ENCODE measurements around the gene SCN11A. TPM values are rescaled to one million over a fixed set of nuclear protein-coding genes. Genes with fewer than 3 reads are reported as not detected.

Gene SCN11A
- total and polyA plus RNA-seq, 4 donors = 0.06 to 0.18 (median 0.11) TPM

- H3K36me3 ChIP-seq (ENCODE audit: control insufficient read depth in 4 of 4, insufficient read depth in 3 of 4, low read depth in 1 of 4, low read length in 3 of 4) = peaks cover 14 to 41% (median 30%) of the 10 kb centered on the region in 4 donors
- no peak overlapping the region for H3K4me3 ChIP-seq (ENCODE audit: low read depth in 1 of 3, low read length in 3 of 3)
- no peak for DNase-seq (ENCODE audit: low spot score)
- no peaks in the 10 kb centered on the region for H3K9me3 ChIP-seq (ENCODE audit: control insufficient read depth in 4 of 4, low read length in 3 of 4)
- WGBS = 81% methylated on average over 5 of the region's 5 CpGs
- no peak overlapping the region for H3K9ac ChIP-seq (ENCODE audit: low read depth in 1 of 2, low read length in 2 of 2)
- H3K4me1 ChIP-seq (ENCODE audit: control insufficient read depth in 4 of 4, insufficient read depth in 4 of 4, low read length in 3 of 4) = peaks cover 2 to 18% (median 10%) of the 10 kb centered on the region in 4 donors
- no peak overlapping the region for H3K27ac ChIP-seq (ENCODE audit: low read depth in 1 of 2, low read length in 2 of 2)
- TF ChIP-seq RAD21 (IDR thresholded peaks at IDR 0.05) (peak; percentile 76 to 83), RXRA (IDR thresholded peaks at IDR 0.05) (peak in 1 of 2 donors; percentile 59), HNF4A (conservative IDR thresholded peaks at IDR 0.05) (peak; percentile 37 to 60), JUND (IDR thresholded peaks at IDR 0.05) (no peak), YY1 (IDR thresholded peaks at IDR 0.05) (no peak), GABPA (IDR thresholded peaks at IDR 0.05 in 1 of 2, conservative IDR thresholded peaks at IDR 0.05 in 1 of 2) (no peak), FOXA2 (IDR thresholded peaks at IDR 0.05) (no peak), HNF4G (IDR thresholded peaks at IDR 0.05) (no peak), TAF1 (conservative IDR thresholded peaks at IDR 0.05) (no peak), FOXA1 (IDR thresholded peaks at IDR 0.05) (no peak), NR2F2 (IDR thresholded peaks at IDR 0.05) (peak; percentile 90)
- TF ChIP-seq, protein P1, sequence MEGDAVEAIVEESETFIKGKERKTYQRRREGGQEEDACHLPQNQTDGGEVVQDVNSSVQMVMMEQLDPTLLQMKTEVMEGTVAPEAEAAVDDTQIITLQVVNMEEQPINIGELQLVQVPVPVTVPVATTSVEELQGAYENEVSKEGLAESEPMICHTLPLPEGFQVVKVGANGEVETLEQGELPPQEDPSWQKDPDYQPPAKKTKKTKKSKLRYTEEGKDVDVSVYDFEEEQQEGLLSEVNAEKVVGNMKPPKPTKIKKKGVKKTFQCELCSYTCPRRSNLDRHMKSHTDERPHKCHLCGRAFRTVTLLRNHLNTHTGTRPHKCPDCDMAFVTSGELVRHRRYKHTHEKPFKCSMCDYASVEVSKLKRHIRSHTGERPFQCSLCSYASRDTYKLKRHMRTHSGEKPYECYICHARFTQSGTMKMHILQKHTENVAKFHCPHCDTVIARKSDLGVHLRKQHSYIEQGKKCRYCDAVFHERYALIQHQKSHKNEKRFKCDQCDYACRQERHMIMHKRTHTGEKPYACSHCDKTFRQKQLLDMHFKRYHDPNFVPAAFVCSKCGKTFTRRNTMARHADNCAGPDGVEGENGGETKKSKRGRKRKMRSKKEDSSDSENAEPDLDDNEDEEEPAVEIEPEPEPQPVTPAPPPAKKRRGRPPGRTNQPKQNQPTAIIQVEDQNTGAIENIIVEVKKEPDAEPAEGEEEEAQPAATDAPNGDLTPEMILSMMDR (IDR thresholded peaks at IDR 0.05; ENCODE audit: low read depth, low read length, missing input control) = peak; percentile 68
- TF ChIP-seq, protein P2, sequence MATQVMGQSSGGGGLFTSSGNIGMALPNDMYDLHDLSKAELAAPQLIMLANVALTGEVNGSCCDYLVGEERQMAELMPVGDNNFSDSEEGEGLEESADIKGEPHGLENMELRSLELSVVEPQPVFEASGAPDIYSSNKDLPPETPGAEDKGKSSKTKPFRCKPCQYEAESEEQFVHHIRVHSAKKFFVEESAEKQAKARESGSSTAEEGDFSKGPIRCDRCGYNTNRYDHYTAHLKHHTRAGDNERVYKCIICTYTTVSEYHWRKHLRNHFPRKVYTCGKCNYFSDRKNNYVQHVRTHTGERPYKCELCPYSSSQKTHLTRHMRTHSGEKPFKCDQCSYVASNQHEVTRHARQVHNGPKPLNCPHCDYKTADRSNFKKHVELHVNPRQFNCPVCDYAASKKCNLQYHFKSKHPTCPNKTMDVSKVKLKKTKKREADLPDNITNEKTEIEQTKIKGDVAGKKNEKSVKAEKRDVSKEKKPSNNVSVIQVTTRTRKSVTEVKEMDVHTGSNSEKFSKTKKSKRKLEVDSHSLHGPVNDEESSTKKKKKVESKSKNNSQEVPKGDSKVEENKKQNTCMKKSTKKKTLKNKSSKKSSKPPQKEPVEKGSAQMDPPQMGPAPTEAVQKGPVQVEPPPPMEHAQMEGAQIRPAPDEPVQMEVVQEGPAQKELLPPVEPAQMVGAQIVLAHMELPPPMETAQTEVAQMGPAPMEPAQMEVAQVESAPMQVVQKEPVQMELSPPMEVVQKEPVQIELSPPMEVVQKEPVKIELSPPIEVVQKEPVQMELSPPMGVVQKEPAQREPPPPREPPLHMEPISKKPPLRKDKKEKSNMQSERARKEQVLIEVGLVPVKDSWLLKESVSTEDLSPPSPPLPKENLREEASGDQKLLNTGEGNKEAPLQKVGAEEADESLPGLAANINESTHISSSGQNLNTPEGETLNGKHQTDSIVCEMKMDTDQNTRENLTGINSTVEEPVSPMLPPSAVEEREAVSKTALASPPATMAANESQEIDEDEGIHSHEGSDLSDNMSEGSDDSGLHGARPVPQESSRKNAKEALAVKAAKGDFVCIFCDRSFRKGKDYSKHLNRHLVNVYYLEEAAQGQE (IDR thresholded peaks at IDR 0.05) = no peak
- TF ChIP-seq, protein P3, sequence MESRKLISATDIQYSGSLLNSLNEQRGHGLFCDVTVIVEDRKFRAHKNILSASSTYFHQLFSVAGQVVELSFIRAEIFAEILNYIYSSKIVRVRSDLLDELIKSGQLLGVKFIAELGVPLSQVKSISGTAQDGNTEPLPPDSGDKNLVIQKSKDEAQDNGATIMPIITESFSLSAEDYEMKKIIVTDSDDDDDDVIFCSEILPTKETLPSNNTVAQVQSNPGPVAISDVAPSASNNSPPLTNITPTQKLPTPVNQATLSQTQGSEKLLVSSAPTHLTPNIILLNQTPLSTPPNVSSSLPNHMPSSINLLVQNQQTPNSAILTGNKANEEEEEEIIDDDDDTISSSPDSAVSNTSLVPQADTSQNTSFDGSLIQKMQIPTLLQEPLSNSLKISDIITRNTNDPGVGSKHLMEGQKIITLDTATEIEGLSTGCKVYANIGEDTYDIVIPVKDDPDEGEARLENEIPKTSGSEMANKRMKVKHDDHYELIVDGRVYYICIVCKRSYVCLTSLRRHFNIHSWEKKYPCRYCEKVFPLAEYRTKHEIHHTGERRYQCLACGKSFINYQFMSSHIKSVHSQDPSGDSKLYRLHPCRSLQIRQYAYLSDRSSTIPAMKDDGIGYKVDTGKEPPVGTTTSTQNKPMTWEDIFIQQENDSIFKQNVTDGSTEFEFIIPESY (IDR thresholded peaks at IDR 0.05) = no peak
- TF ChIP-seq, protein P4, sequence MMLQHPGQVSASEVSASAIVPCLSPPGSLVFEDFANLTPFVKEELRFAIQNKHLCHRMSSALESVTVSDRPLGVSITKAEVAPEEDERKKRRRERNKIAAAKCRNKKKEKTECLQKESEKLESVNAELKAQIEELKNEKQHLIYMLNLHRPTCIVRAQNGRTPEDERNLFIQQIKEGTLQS (IDR thresholded peaks at IDR 0.05) = no peak
- H3K27me3 ChIP-seq (ENCODE audit: control insufficient read depth in 4 of 4, insufficient read depth in 4 of 4, low read length in 3 of 4) = no peaks in the 10 kb centered on the region
Observed at GRCh38 chr3:39101022-39101689, 49.4 kb upstream of the SCN11A start.

DNA sequence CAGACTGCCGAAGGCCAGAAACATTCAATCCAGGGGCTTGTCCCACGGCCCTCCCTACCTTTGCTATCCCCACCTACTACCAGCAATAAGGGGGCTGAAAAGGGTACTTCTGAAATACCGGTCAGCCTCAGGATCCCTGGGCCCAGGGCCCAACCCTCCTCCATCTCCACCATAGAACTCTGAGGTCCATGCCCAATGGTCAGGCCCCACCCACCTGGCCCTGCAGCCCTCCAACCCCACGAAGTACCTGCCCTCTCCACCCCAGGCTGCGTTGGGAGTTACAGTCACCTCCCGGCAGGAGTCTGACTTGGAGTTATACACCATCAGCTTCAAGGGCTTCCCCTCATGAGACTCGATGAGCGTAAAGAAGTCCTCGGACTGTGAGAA, 48.7 kb upstream of the SCN11A start:
- Histone ChIP-seq H3K36me3 (ENCODE audit: control insufficient read depth in 4 of 4, insufficient read depth in 3 of 4, low read depth in 1 of 4, low read length in 3 of 4) (peaks cover 14 to 46% (median 32%) of the 10 kb centered on the region in 4 donors), H3K9ac (ENCODE audit: low read depth in 1 of 2, low read length in 2 of 2) (no peak overlapping the region), H3K9me3 (ENCODE audit: control insufficient read depth in 4 of 4, low read length in 3 of 4) (no peaks in the 10 kb centered on the region), H3K4me1 (ENCODE audit: control insufficient read depth in 4 of 4, insufficient read depth in 4 of 4, low read length in 3 of 4) (peaks cover 0 to 12% (median 3%) of the 10 kb centered on the region in 4 donors), H3K27ac (ENCODE audit: low read depth in 1 of 2, low read length in 2 of 2) (no peak overlapping the region), H3K27me3 (ENCODE audit: control insufficient read depth in 4 of 4, insufficient read depth in 4 of 4, low read length in 3 of 4) (no peaks in the 10 kb centered on the region), H3K4me3 (ENCODE audit: low read depth in 1 of 3, low read length in 3 of 3) (no peak overlapping the region)
- WGBS = 94% methylated on average over 9 of the region's 9 CpGs
- DNase-seq (ENCODE audit: low spot score) = no peak
- TF ChIP-seq FOXA1 (IDR thresholded peaks at IDR 0.05) = no peak

Measured in liver (tissue), 9 donors.